WTC11 (cell line): ENCODE measurements around the gene CHTF18. TPM values are rescaled to one million over a fixed set of nuclear protein-coding genes. Genes with fewer than 3 reads are reported as not detected.

ENCODE experiments used
- ATAC-seq: fragments of 200-7000 bp; cut with Tn5 transposase; 2 replicates; pipeline ENCODE4 v1.10.0; 2021; ENCODE audit warnings: mild to moderate bottlenecking, moderate library complexity
- CTCF ChIA-PET: fragments of 300-600 bp; sonication (Branson Sonifier 250); formaldehyde crosslinking; loops from one replicate; lab custom pipeline; 2021; ENCODE audit warnings: antibody characterized with exemption; lab: Charles Lee
- POLR2A ChIA-PET: fragments of 350-600 bp; sonication (Branson Sonifier 250); formaldehyde crosslinking; loops from one replicate; lab custom pipeline; 2021; ENCODE audit warnings: antibody characterized with exemption; lab: Charles Lee
- DNase-seq: peaks from one replicate; pipeline ENCODE4 v3.0.0; 2021; ENCODE audit warnings: low spot score
- H3K27ac Mint-ChIP-seq: 2 replicates; pipeline ENCODE4 v1.8.0; 2021; ENCODE audit warnings: mixed read lengths
- H3K27me3 Mint-ChIP-seq: 2 replicates; pipeline ENCODE4 v1.8.0; 2021; ENCODE audit warnings: low read depth, mild to moderate bottlenecking, moderate library complexity, mixed read lengths
- H3K36me3 Mint-ChIP-seq: 2 replicates; pipeline ENCODE4 v1.8.0; 2021; ENCODE audit warnings: mixed read lengths
- H3K4me1 Mint-ChIP-seq: 2 replicates; pipeline ENCODE4 v1.8.0; 2022; ENCODE audit warnings: mixed read lengths
- H3K4me3 Mint-ChIP-seq: 2 replicates; pipeline ENCODE4 v1.8.0; 2021; ENCODE audit warnings: mild to moderate bottlenecking, moderate library complexity, mixed read lengths
- H3K9me3 Mint-ChIP-seq: 2 replicates; pipeline ENCODE4 v1.8.0; 2021; ENCODE audit warnings: mixed read lengths
- AFF4 ChIP-seq: sonication (generic); formaldehyde crosslinking; IDR thresholded peaks from 2 replicates; pipeline ENCODE4 v1.8.1; 2023; ENCODE audit warnings: mild to moderate bottlenecking, missing genetic modification reagents, borderline replicate concordance
- ATF3 ChIP-seq: sonication (generic); formaldehyde crosslinking; conservative IDR thresholded peaks from 2 replicates; pipeline ENCODE4 v1.8.1; 2022; ENCODE audit warnings: mild to moderate bottlenecking, missing genetic modification reagents
- CREM ChIP-seq: sonication (generic); formaldehyde crosslinking; IDR thresholded peaks from 2 replicates; pipeline ENCODE4 v1.8.1; 2022; ENCODE audit warnings: mild to moderate bottlenecking, missing genetic modification reagents, moderate library complexity
- E2F4 ChIP-seq: sonication (generic); formaldehyde crosslinking; IDR thresholded peaks from 2 replicates; pipeline ENCODE4 v1.8.1; 2022; ENCODE audit warnings: low read depth, mild to moderate bottlenecking, moderate library complexity, missing genetic modification reagents, borderline replicate concordance
- E2F5 ChIP-seq: sonication (generic); formaldehyde crosslinking; IDR thresholded peaks from 2 replicates; pipeline ENCODE4 v1.8.1; 2022; ENCODE audit warnings: mild to moderate bottlenecking, moderate library complexity, missing genetic modification reagents
- ESRRA ChIP-seq: sonication (generic); formaldehyde crosslinking; IDR thresholded peaks from 2 replicates; pipeline ENCODE4 v1.8.1; 2022; ENCODE audit warnings: mild to moderate bottlenecking, missing genetic modification reagents, borderline replicate concordance
- ETV6 ChIP-seq: sonication (generic); formaldehyde crosslinking; IDR thresholded peaks from 2 replicates; pipeline ENCODE4 v1.8.1; 2022; ENCODE audit warnings: mild to moderate bottlenecking, missing genetic modification reagents
- FOXK1 ChIP-seq: sonication (generic); formaldehyde crosslinking; IDR thresholded peaks from 2 replicates; pipeline ENCODE4 v1.8.0; 2022; ENCODE audit warnings: mild to moderate bottlenecking, moderate library complexity, missing genetic modification reagents
- GTF2I ChIP-seq: fragments of 250-450 bp; sonication (Bioruptor Pico); conservative IDR thresholded peaks from 2 replicates; pipeline ENCODE4 v1.4.0; 2021; ENCODE audit warnings: mild to moderate bottlenecking
- JAZF1 ChIP-seq: fragments of 250-450 bp; sonication (Bioruptor Pico); IDR thresholded peaks from 2 replicates; pipeline ENCODE4 v1.9.0; 2021; ENCODE audit warnings: moderate library complexity, mild to moderate bottlenecking, inconsistent platforms
- MXD4 ChIP-seq: fragments of 250-450 bp; sonication (Bioruptor Pico); IDR thresholded peaks from 2 replicates; pipeline ENCODE4 v1.8.0; 2021; ENCODE audit warnings: mild to moderate bottlenecking, moderate library complexity, borderline replicate concordance
- NFATC4 ChIP-seq: fragments of 250-450 bp; sonication (Bioruptor Pico); IDR thresholded peaks from 2 replicates; pipeline ENCODE4 v1.9.0; 2021; ENCODE audit warnings: mild to moderate bottlenecking
- NR1H2 ChIP-seq: sonication (generic); formaldehyde crosslinking; IDR thresholded peaks from 2 replicates; pipeline ENCODE4 v1.9.0; 2021; ENCODE audit warnings: mild to moderate bottlenecking, moderate library complexity, missing genetic modification reagents
- NR2C2 ChIP-seq: sonication (generic); formaldehyde crosslinking; IDR thresholded peaks from 2 replicates; pipeline ENCODE4 v1.8.0; 2022; ENCODE audit warnings: mild to moderate bottlenecking, missing genetic modification reagents
- OVOL2 ChIP-seq: fragments of 250-450 bp; sonication (Bioruptor Pico); IDR thresholded peaks from 2 replicates; pipeline ENCODE4 v1.9.0; 2021; ENCODE audit warnings: mild to moderate bottlenecking, borderline replicate concordance
- PREB ChIP-seq: sonication (generic); formaldehyde crosslinking; IDR thresholded peaks from 2 replicates; pipeline ENCODE4 v1.8.1; 2022; ENCODE audit warnings: mild to moderate bottlenecking, missing genetic modification reagents, moderate library complexity, borderline replicate concordance
- RELA ChIP-seq: sonication (generic); formaldehyde crosslinking; IDR thresholded peaks from 2 replicates; pipeline ENCODE4 v1.8.1; 2022; ENCODE audit warnings: missing genetic modification reagents, mild to moderate bottlenecking, borderline replicate concordance
- SMAD3 ChIP-seq: sonication (generic); formaldehyde crosslinking; IDR thresholded peaks from 2 replicates; pipeline ENCODE4 v1.8.0; 2022; ENCODE audit warnings: missing genetic modification reagents, mild to moderate bottlenecking, borderline replicate concordance
- SOX15 ChIP-seq: fragments of 250-450 bp; sonication (Bioruptor Pico); IDR thresholded peaks from 2 replicates; pipeline ENCODE4 v1.9.0; 2021; ENCODE audit warnings: mild to moderate bottlenecking
- TEAD1 ChIP-seq: sonication (generic); formaldehyde crosslinking; IDR thresholded peaks from 2 replicates; pipeline ENCODE4 v1.8.0; 2022; ENCODE audit warnings: mild to moderate bottlenecking, missing genetic modification reagents
- ZBTB43 ChIP-seq: sonication (generic); formaldehyde crosslinking; IDR thresholded peaks from 2 replicates; pipeline ENCODE4 v1.8.1; 2023; ENCODE audit warnings: mild to moderate bottlenecking, missing genetic modification reagents
- ZNF219 ChIP-seq: sonication (generic); formaldehyde crosslinking; IDR thresholded peaks from 2 replicates; pipeline ENCODE4 v1.8.0; 2023; ENCODE audit warnings: missing genetic modification reagents, mild to moderate bottlenecking, borderline replicate concordance
- ZNF512 ChIP-seq: sonication (generic); formaldehyde crosslinking; IDR thresholded peaks from 2 replicates; pipeline ENCODE4 v1.8.1; 2022; ENCODE audit warnings: missing genetic modification reagents, borderline replicate concordance
- total RNA-seq: library from RNA; stranded (reverse); gene quantifications from 3 replicates; pipeline ENCODE4 v1.2.3, GENCODE V29; 2021
- TF ChIP-seq, protein P1 (sequence below): sonication (generic); formaldehyde crosslinking; IDR thresholded peaks from 2 replicates; pipeline ENCODE4 v1.8.1; 2023; ENCODE audit warnings: mild to moderate bottlenecking, missing genetic modification reagents, moderate library complexity

The CHTF18 gene
- total RNA-seq, 1 experiment from 2014 or later = 183 TPM

- no peak for TF ChIP-seq ZBTB43 (CRISPR knock-in tag)
- no peak for TF ChIP-seq ETV6 (CRISPR knock-in tag)
- no peak for TF ChIP-seq ZNF512 (CRISPR knock-in tag)
- TF ChIP-seq JAZF1 (CRISPR knock-in tag) = no peak
- no peak for TF ChIP-seq TEAD1 (CRISPR knock-in tag)
- TF ChIP-seq FOXK1 = no peak
- no peak for TF ChIP-seq ATF3 (CRISPR knock-in tag)
- TF ChIP-seq NR1H2 (CRISPR knock-in tag) = no peak
- no peak for TF ChIP-seq ESRRA (CRISPR knock-in tag)
- TF ChIP-seq PREB (CRISPR knock-in tag) = no peak
These were observed 14.7 kb downstream of the CHTF18 start (continued) for GRCh38 chr16:802914-803753.

DNA sequence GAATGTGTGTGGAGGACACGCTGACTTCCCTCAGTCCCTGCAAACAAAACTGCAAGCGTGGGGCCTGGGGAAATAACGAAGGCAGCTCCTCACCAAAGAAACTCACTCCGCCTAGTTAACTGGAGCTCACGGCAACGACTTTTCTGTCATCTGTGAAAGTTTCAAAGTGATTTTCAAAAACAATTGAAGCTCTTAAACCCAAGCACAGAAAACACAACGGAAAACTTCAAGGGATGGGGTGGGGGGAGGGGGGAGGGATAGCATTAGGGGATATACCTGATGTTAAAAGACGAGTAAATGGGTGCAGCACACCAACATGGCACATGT is 15.3 kb downstream of the CHTF18 start:
- no peaks in the 10 kb centered on the region for H3K9me3 Mint-ChIP-seq
- peaks cover 2% of the 10 kb centered on the region; the same call in 1 of the 2 replicates for H3K36me3 Mint-ChIP-seq
- POLR2A ChIA-PET = interaction anchor here (0.6 to 1.5 kb wide), 3 partner anchors 15 to 139 kb away, joined by 3 to 4 read pairs (median 3); partner anchors contain the start of genes CHTF18 and RPUSD1
- H3K4me1 Mint-ChIP-seq = peaks cover 8% of the 10 kb centered on the region
- peaks cover 46% of the 10 kb centered on the region for H3K27me3 Mint-ChIP-seq
- H3K4me3 Mint-ChIP-seq = no peak overlapping the region
- CTCF ChIA-PET = interaction anchor here (1.5 to 1.8 kb wide), 2 partner anchors 18 to 71 kb away, joined by 5 to 6 read pairs; no protein-coding TSS in a partner anchor
- ATAC-seq = no peak
- no peak overlapping the region for H3K27ac Mint-ChIP-seq
- no peak for DNase-seq
- TF ChIP-seq OVOL2 (CRISPR knock-in tag) = no peak
- no peak for TF ChIP-seq RELA (CRISPR knock-in tag)
- TF ChIP-seq SOX15 (CRISPR knock-in tag) = no peak
- TF ChIP-seq GTF2I (CRISPR knock-in tag) = no peak
- no peak for TF ChIP-seq JAZF1 (CRISPR knock-in tag)
- no peak for TF ChIP-seq SMAD3 (CRISPR knock-in tag)
- TF ChIP-seq ZNF219 (CRISPR knock-in tag) = no peak
- TF ChIP-seq MXD4 = no peak
- TF ChIP-seq E2F5 (CRISPR knock-in tag) = no peak
- no peak for TF ChIP-seq CREM (CRISPR knock-in tag)
- no peak for TF ChIP-seq NFATC4 (CRISPR knock-in tag)
- TF ChIP-seq E2F4 = no peak
- TF ChIP-seq AFF4 (CRISPR knock-in tag) = no peak
- TF ChIP-seq, protein P1, sequence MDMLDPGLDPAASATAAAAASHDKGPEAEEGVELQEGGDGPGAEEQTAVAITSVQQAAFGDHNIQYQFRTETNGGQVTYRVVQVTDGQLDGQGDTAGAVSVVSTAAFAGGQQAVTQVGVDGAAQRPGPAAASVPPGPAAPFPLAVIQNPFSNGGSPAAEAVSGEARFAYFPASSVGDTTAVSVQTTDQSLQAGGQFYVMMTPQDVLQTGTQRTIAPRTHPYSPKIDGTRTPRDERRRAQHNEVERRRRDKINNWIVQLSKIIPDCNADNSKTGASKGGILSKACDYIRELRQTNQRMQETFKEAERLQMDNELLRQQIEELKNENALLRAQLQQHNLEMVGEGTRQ (CRISPR knock-in tag) = no peak
- TF ChIP-seq NR2C2 (CRISPR knock-in tag) = no peak
